Skin epidermis (tissue), 12 donors: Measurements from ENCODE around the gene MALRD1.

Experiments used
- H3K27ac ChIP-seq, 21 experiments: fragments of 200-600 bp; sonication (generic) in 11 of 21; one replicate each; pipeline ENCODE4 v1.5.0; 2020; ENCODE audit warnings: mild to moderate bottlenecking in 3 of 21, inconsistent platforms in 2 of 21, moderate library complexity in 2 of 21
- H3K4me3 ChIP-seq, 7 experiments: fragments of 200-600 bp; sonication (generic) in 2 of 7; one replicate each; pipeline ENCODE4 v1.5.0; 2020; ENCODE audit warnings: inconsistent platforms in 2 of 7, mild to moderate bottlenecking in 2 of 7, moderate library complexity in 1 of 7

Gene MALRD1

GRCh38 chr10:19098803-19099202 lies 50.2 kb downstream of the MALRD1 start:
- Histone ChIP-seq H3K4me3 (no peak overlapping the region), H3K27ac (no peak overlapping the region)

- H3K27ac ChIP-seq, result no peak overlapping the region
- H3K4me3 ChIP-seq, result no peak overlapping the region
These were observed 58.8 kb downstream of the MALRD1 start for GRCh38 chr10:19107406-19107805.

GRCh38 chr10:19111501-19112267 lies 63.1 kb downstream of the MALRD1 start:
- Histone ChIP-seq H3K27ac (no peak overlapping the region), H3K4me3 (no peak overlapping the region)

- H3K4me3 ChIP-seq, result no peak overlapping the region
- H3K27ac ChIP-seq, result no peak overlapping the region
These were observed 68.8 kb downstream of the MALRD1 start for GRCh38 chr10:19117438-19117837.

GRCh38 chr10:19119191-19119590 lies 70.6 kb downstream of the MALRD1 start:
- H3K4me3 ChIP-seq, result no peak overlapping the region
- H3K27ac ChIP-seq, result peak overlapping the region in 2 of 21 experiments; percentile 13 to 49

GRCh38 chr10:19120381-19120908 lies 71.8 kb downstream of the MALRD1 start:
- H3K4me3 ChIP-seq, result no peak overlapping the region
- no peak overlapping the region for H3K27ac ChIP-seq

GRCh38 chr10:19133992-19134391 lies 85.4 kb downstream of the MALRD1 start:
- H3K4me3 ChIP-seq, result no peak overlapping the region
- H3K27ac ChIP-seq, result no peak overlapping the region

GRCh38 chr10:19142967-19143366 lies 94.4 kb downstream of the MALRD1 start:
- no peak overlapping the region for H3K27ac ChIP-seq
- H3K4me3 ChIP-seq, result no peak overlapping the region

GRCh38 chr10:19144206-19144605 lies 95.6 kb downstream of the MALRD1 start:
- H3K4me3 ChIP-seq, result no peak overlapping the region
- H3K27ac ChIP-seq, result no peak overlapping the region

- Histone ChIP-seq H3K27ac (no peak overlapping the region), H3K4me3 (no peak overlapping the region)
These were observed 105.8 kb downstream of the MALRD1 start for GRCh38 chr10:19154375-19154774.

GRCh38 chr10:19158358-19158757 lies 109.8 kb downstream of the MALRD1 start:
- H3K27ac ChIP-seq, result no peak overlapping the region
- H3K4me3 ChIP-seq, result no peak overlapping the region

GRCh38 chr10:19158870-19159269 lies 110.3 kb downstream of the MALRD1 start:
- H3K27ac ChIP-seq, result no peak overlapping the region
- no peak overlapping the region for H3K4me3 ChIP-seq

GRCh38 chr10:19164461-19164860 lies 115.9 kb downstream of the MALRD1 start:
- no peak overlapping the region for H3K4me3 ChIP-seq

GRCh38 chr10:19168584-19168983 lies 120.0 kb downstream of the MALRD1 start:
- Histone ChIP-seq H3K27ac (peak overlapping the region in 1 of 21 experiments; percentile 49), H3K4me3 (no peak overlapping the region)

More at GRCh38 chr10:19164461-19164860, 115.9 kb downstream of the MALRD1 start:
- H3K27ac ChIP-seq, result no peak overlapping the region

GRCh38 chr10:19169041-19169440 lies 120.4 kb downstream of the MALRD1 start:
- Histone ChIP-seq H3K27ac (peak overlapping the region in 1 of 21 experiments; percentile 49), H3K4me3 (no peak overlapping the region)

GRCh38 chr10:19169684-19170083 lies 121.1 kb downstream of the MALRD1 start:
- Histone ChIP-seq H3K4me3 (no peak overlapping the region), H3K27ac (no peak overlapping the region)

GRCh38 chr10:19178675-19179074 lies 130.1 kb downstream of the MALRD1 start:
- Histone ChIP-seq H3K4me3 (no peak overlapping the region), H3K27ac (no peak overlapping the region)

- Histone ChIP-seq H3K27ac (no peak overlapping the region), H3K4me3 (no peak overlapping the region)
These were observed 136.3 kb downstream of the MALRD1 start for GRCh38 chr10:19184891-19185290.

- no peak overlapping the region for H3K4me3 ChIP-seq
- H3K27ac ChIP-seq, result no peak overlapping the region
These were observed 146.3 kb downstream of the MALRD1 start for GRCh38 chr10:19194866-19195265.

- Histone ChIP-seq H3K27ac (no peak overlapping the region), H3K4me3 (no peak overlapping the region)
These were observed 147.1 kb downstream of the MALRD1 start for GRCh38 chr10:19195698-19196097.

- Histone ChIP-seq H3K27ac (no peak overlapping the region), H3K4me3 (no peak overlapping the region)
These were observed 151.6 kb downstream of the MALRD1 start for GRCh38 chr10:19200211-19200610.
